Heart right ventricle (tissue), 16 donors: ENCODE data around the gene HMGN4. TPM values are rescaled to one million over a fixed set of nuclear protein-coding genes. Genes with fewer than 3 reads are reported as not detected.

ENCODE experiments used
- ATAC-seq, 8 donors: fragments of 200-7000 bp; cut with Tn5 transposase; one replicate each; pipeline ENCODE4 v1.9.1; 2020; ENCODE audit warnings: mild to moderate bottlenecking in 8 of 8, moderate library complexity in 8 of 8, moderate number of reproducible peaks in 1 of 8
- DNase-seq, 2 donors: peaks; one replicate each; pipeline ENCODE4 v3.0.0-alpha.2; 2020
- H3K27ac ChIP-seq, 10 donors: fragments of 200-600 bp; sonication (generic) in 2 of 10; one replicate each; pipeline versions ENCODE4 v1.5.0 to v1.8.0; 2020 to 2022; ENCODE audit warnings: mild to moderate bottlenecking in 3 of 10
- H3K27me3 ChIP-seq, 7 donors: fragments of 200-600 bp; one replicate each; pipeline ENCODE4 v1.8.0; 2021 to 2022; ENCODE audit warnings: mild to moderate bottlenecking in 2 of 7
- H3K36me3 ChIP-seq, 9 donors: fragments of 200-600 bp; sonication (generic) in 1 of 9; one replicate each; pipeline versions ENCODE4 v1.5.0 to v1.8.0; 2020 to 2022; ENCODE audit warnings: mild to moderate bottlenecking in 2 of 9
- H3K4me1 ChIP-seq, 9 donors: fragments of 200-600 bp; sonication (generic) in 1 of 9; one replicate each; pipeline versions ENCODE4 v1.5.0 to v1.8.0; 2020 to 2022; ENCODE audit warnings: mild to moderate bottlenecking in 4 of 9
- H3K4me3 ChIP-seq, 10 donors: fragments of 200-600 bp; sonication (generic) in 2 of 10; one replicate each; pipeline versions ENCODE4 v1.5.0 to v1.8.0; 2020 to 2022; ENCODE audit warnings: mild to moderate bottlenecking in 7 of 10, moderate library complexity in 2 of 10
- H3K9me3 ChIP-seq, 11 donors: fragments of 200-600 bp in 10 of 11; sonication (generic) in 2 of 11; one replicate each; pipeline versions ENCODE4 v1.5.0 to v1.8.0; 2013 to 2022; ENCODE audit warnings: mild to moderate bottlenecking in 2 of 11, control low read depth in 1 of 11, moderate library complexity in 1 of 11
- WGBS, 2 donors: extraction: QIAGEN DNeasy Blood & Tissue Kit; methylation state at CpG; one replicate each; pipeline ENCODE4 v1.1.7; 2013; ENCODE audit warnings: inconsistent platforms in 1 of 2; 5-methylcytosine and 5-hydroxymethylcytosine counted together
- intact Hi-C, 10 donors: fragments of 100-400 bp; cut with DNase I; formaldehyde crosslinking; loops; one replicate each; pipeline versions ENCODE4 v1.11.1 to v1.14.2; 2022
- long read RNA-seq, 3 donors: library from polyadenylated mRNA; unstranded; transcript quantifications; one replicate each; pipeline ENCODE4 v2.0.0, GENCODE V29; 2020 to 2021
- polyA plus RNA-seq, 2 donors: library from polyadenylated mRNA; stranded (reverse); fragments of 200-250 nt; gene quantifications; one replicate each; pipeline ENCODE4 v1.2.3, GENCODE V29; 2013
- total RNA-seq, 10 donors: library from RNA; stranded (reverse); fragmentation: NEBNext Ultra II Directional in 3 of 10; extraction: Animal tissue kit (Norgen Biotek cat#: 25700) in 3 of 10; gene quantifications; one replicate each; pipeline versions ENCODE4 v1.2.1 to v1.2.4, GENCODE V29; 2021 to 2023
- TF ChIP-seq, protein P1 (sequence below), 9 donors: fragments of 200-600 bp; sonication (generic) in 2 of 9; IDR thresholded peaks; one replicate each; pipeline versions ENCODE4 v1.5.0 to v1.8.0; 2021 to 2022; ENCODE audit warnings: antibody characterized with exemption in 9 of 9, mild to moderate bottlenecking in 5 of 9, moderate library complexity in 1 of 9
- donor health status: Arrhythmogenic right ventricular cardiomyopathy.
- donor health status: ischemic (EF 13 %, LVEDD 7.1; RV severe dilation, severe dysfunction).
- donor health status: healthy with polysubstance abuse.
- donor health status: DM: no; HTN: yes; CAD: no.
- donor health status: DM: no; HTN: no; CAD: no.
- donor health status: ischemic (EF 25% LVEDD 6.9; RV normal size, moderate dysfunction).
- donor health status: ischemic (EF 25% LVEDD 5.7; RV mildly dilated, moderate dysfunction).
- donor health status: healthy.
- donor health status: DM: yes; HTN: yes; CAD: no.
- donor health status: Ischemic cardiomyopathy.
- donor health status: ischemic (EF 35%, LVEDD 5.7; RV mildly dilated, moderate dysfunction).
- donor health status: nonischemic (EF 11% LVEDD 7.7; RV severe dilation, severe dysfunction).
- donor health status: DM: yes; HTN: yes; CAD: no.
- donor health status: PGD.
- donor health status: ischemic (EF 29% LVEDD 5.4; RV normal size, mild dysfunction).
- donor health status: nonischemic (EF 23%, LVEDD 6.1; RV moderate dilation, normal function).

Gene HMGN4
- total RNA-seq = 10 to 100 TPM; 22.8 to 35.0 (median 29.8) TPM
- 10 to 100 TPM in 1 of 2 donors, 1 to 10 TPM in 1; 8.2 to 31.4 TPM for polyA plus RNA-seq
- long read RNA-seq, donor 1, transcript HMGN4-201 (2 exons, 1,225 nt) = major isoform, 33 of 38 reads
- long read RNA-seq, donor 1, partial matches to known transcripts = 0 of 38 reads
- long read RNA-seq, donor 1, other reads (novel, unspliced or antisense) = 5 of 38 reads
- long read RNA-seq, donor 2, transcript HMGN4-201 (2 exons, 1,225 nt) = major isoform, 25 of 34 reads
- long read RNA-seq, donor 2, partial matches to known transcripts = 0 of 34 reads
- long read RNA-seq, donor 2, other reads (novel, unspliced or antisense) = 9 of 34 reads
- long read RNA-seq, donor 3, transcript HMGN4-201 (2 exons, 1,225 nt) = major isoform, 106 of 111 reads
- long read RNA-seq, donor 3, partial matches to known transcripts = 4 of 111 reads
- long read RNA-seq, donor 3, other reads (novel, unspliced or antisense) = 1 of 111 reads

DNA sequence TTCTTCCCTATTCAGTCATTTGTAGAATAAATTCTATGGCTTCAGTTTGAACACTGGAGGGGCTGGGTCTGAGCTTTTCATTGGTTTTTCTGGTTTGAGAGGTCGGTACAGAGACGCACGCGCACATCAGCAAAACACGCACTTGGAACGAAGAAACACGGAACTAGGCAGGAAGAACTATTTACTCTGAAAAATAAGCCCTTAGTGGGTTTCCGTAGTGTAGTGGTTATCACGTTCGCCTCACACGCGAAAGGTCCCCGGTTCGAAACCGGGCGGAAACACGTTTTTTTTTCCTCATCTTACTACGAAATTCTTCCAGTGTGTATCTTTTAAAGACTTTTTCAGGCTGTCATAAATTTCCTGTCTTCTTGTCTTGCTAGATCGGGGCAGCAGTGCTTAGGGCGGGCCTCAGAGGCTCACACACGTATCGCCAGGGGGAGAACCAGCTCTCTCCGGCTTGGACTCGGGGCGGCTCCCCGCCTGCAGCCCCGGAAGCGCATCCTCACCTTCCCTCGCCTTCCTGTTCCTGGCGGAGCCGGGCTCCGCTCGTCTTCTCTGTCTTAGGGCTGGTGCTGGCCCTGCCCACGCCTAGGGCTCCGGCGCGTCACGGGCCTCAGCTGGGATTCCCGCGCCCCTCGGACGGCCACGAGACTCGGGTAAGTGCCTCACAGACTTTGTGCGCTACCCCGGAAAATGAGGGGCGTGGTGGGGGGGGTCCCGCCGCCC lies at the start of gene HMGN4:
Gene HMGN4 (plus strand): TSS at position 521 of the 726 bp plus-strand sequence. CDS start 6,841 bp downstream, outside the sequence.
- Histone ChIP-seq H3K4me1 (peaks cover 4 to 46% (median 39%) of the 10 kb centered on the region in 9 donors), H3K27ac (peak within 1 kb of the TSS; percentile 74 to 97 (median 92)), H3K36me3 (peaks cover 0 to 21% (median 7%) of the 10 kb centered on the region in 9 donors), H3K9me3 (no peaks in the 10 kb centered on the region), H3K27me3 (no peaks in the 10 kb centered on the region), H3K4me3 (peak within 1 kb of the TSS; percentile 53 to 97 (median 77))
- DNase-seq = peak; percentile 80 to 83
- intact Hi-C loops = loop anchor here in 6 of 10 donors (1.0 to 10.0 kb wide), 7 partner anchors 12 to 343 kb away; a partner anchor contains a TSS
- peak; percentile 85 to 94 (median 90) for ATAC-seq
- TF ChIP-seq, protein P1, sequence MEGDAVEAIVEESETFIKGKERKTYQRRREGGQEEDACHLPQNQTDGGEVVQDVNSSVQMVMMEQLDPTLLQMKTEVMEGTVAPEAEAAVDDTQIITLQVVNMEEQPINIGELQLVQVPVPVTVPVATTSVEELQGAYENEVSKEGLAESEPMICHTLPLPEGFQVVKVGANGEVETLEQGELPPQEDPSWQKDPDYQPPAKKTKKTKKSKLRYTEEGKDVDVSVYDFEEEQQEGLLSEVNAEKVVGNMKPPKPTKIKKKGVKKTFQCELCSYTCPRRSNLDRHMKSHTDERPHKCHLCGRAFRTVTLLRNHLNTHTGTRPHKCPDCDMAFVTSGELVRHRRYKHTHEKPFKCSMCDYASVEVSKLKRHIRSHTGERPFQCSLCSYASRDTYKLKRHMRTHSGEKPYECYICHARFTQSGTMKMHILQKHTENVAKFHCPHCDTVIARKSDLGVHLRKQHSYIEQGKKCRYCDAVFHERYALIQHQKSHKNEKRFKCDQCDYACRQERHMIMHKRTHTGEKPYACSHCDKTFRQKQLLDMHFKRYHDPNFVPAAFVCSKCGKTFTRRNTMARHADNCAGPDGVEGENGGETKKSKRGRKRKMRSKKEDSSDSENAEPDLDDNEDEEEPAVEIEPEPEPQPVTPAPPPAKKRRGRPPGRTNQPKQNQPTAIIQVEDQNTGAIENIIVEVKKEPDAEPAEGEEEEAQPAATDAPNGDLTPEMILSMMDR (IDR thresholded peaks at IDR 0.05) = peak in 4 of 9 donors; percentile 9 to 40 (median 36)
- WGBS, 2 donors = 0% methylated on average over 49 of the region's 49 CpGs

DNA sequence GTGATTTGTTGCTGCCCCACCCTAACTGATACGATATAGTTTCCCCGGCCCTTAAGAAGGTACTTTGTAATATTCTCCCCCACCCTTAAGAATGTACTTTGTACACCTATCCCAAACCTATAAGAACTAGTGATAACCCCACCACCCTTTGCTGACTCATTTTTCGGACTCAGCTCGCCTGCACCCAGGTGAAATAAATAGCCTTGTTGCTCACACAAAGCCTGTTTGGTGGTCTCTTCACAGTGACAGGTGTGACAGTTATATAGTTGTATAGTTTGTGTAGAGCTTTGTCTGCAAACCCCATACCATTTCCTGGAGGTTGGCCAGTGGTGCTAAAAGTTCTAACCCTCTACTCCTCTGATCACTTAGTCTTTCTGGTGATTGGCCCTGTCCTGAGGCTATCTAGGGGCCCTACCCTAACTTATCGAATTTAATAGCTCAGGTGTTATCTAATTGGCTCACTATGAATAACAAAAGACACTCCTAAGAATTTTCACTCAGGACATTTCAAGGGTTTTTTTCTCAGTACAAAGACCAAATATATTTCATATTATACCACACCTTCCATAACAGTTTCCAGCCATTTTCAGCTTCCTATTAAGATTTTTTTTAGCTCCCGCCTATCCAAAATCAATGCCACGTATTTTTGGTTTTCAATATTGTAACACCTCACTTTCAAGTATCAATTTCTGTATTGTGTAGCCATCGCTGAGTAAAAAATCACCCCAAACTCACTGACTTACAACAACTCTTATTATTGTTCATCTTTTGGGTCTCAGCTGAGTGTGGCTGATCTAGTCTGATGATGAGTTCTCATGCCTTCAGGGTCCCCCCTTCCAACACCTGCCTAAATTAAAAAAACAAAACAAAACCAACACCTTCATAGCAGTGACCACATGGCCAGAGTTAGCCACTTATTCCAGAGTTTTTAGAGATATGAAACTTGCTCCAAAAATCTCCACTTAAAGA lies 47.9 kb upstream of the HMGN4 start:
- ATAC-seq (no peak), DNase-seq (no peak)
- H3K9me3 ChIP-seq = peaks cover 0 to 12% (median 5%) of the 10 kb centered on the region in 11 donors
- intact Hi-C loops = loop anchor here in 1 of 10 donors (10.0 kb wide), 1 partner anchor 145 kb away; no protein-coding TSS in a partner anchor
- TF ChIP-seq, protein P1 (IDR thresholded peaks at IDR 0.05) = no peak
- no peak overlapping the region for H3K4me3 ChIP-seq
- no peaks in the 10 kb centered on the region for H3K4me1 ChIP-seq
- WGBS, 2 donors = 90% methylated on average over 8 of the region's 8 CpGs
- H3K27me3 ChIP-seq = peaks cover 0 to 3% (median 0%) of the 10 kb centered on the region in 7 donors
- no peak overlapping the region for H3K27ac ChIP-seq
- no peaks in the 10 kb centered on the region for H3K36me3 ChIP-seq

DNA sequence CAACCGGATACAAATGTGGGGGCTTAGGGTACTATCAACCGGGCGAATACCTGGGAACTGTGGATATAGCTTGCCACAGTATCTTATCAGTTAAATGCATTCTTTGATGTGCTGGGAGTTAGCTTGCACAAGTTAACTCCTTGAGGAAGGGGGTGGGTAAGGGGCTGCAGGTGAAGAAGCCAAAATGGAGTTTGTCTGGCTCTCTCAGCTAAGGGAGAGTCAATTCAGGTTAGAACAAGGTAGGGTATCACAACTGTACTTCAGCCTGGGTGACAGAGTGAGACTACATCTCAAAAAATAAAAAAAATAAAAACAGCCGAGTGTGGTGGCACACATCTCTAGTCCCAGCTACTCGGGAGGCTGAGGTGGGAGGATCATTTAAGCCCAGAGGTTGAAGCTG lies 46.6 kb upstream of the HMGN4 start:
- no peak overlapping the region for H3K27ac ChIP-seq
- H3K9me3 ChIP-seq = peaks cover 0 to 12% (median 5%) of the 10 kb centered on the region in 11 donors
- peaks cover 0 to 3% (median 0%) of the 10 kb centered on the region in 7 donors for H3K27me3 ChIP-seq
- no peak overlapping the region for H3K4me3 ChIP-seq
- DNase-seq (no peak), ATAC-seq (no peak)
- no peaks in the 10 kb centered on the region for H3K4me1 ChIP-seq
- TF ChIP-seq, protein P1 (IDR thresholded peaks at IDR 0.05) = no peak
- 77 to 78% methylated on average over 5 of the region's 5 CpGs for WGBS, 2 donors
- H3K36me3 ChIP-seq = no peaks in the 10 kb centered on the region
- intact Hi-C loops = loop anchor here in 1 of 10 donors (10.0 kb wide), 1 partner anchor 147 kb away; no protein-coding TSS in a partner anchor
